HepG2 (cell line): ENCODE measurements around the gene RB1. TPM values are rescaled to one million over a fixed set of nuclear protein-coding genes. Genes with fewer than 3 reads are reported as not detected.

Experiments used
- CBX1 ChIP-seq: IDR thresholded peaks from one replicate; pipeline ENCODE4 v1.6.1; 2016; ENCODE audit warnings: antibody characterized with exemption, low read depth
- CEBPG ChIP-seq: IDR thresholded peaks from 2 replicates; pipeline ENCODE4 v1.6.1; 2016
- DRAP1 ChIP-seq: IDR thresholded peaks from 2 replicates; pipeline ENCODE4 v1.6.1; 2016; ENCODE audit warnings: missing genetic modification reagents, missing compliant biosample characterization
- HIC2 ChIP-seq: sonication (generic); formaldehyde crosslinking; IDR thresholded peaks from 2 replicates; pipeline ENCODE4 v1.9.0; 2022; ENCODE audit warnings: low read depth, missing genetic modification reagents
- HMG20A ChIP-seq: IDR thresholded peaks from 2 replicates; pipeline ENCODE4 v1.6.1; 2016; ENCODE audit warnings: borderline replicate concordance
- MIXL1 ChIP-seq: IDR thresholded peaks from 2 replicates; pipeline ENCODE4 v1.6.1; 2016
- ZFP37 ChIP-seq: sonication (generic); formaldehyde crosslinking; IDR thresholded peaks from 2 replicates; pipeline ENCODE4 v1.4.0; 2020; ENCODE audit warnings: missing genetic modification reagents, borderline replicate concordance
- ZGPAT ChIP-seq: IDR thresholded peaks from 2 replicates; pipeline ENCODE4 v1.6.1; 2016; ENCODE audit warnings: mild to moderate bottlenecking
- ZKSCAN8 ChIP-seq: IDR thresholded peaks from 2 replicates; pipeline ENCODE4 v1.6.1; 2016; ENCODE audit warnings: borderline replicate concordance, missing genetic modification reagents, missing compliant biosample characterization
- ZNF503 ChIP-seq: sonication (generic); formaldehyde crosslinking; IDR thresholded peaks from 2 replicates; pipeline ENCODE4 v1.4.0; 2020; ENCODE audit warnings: missing genetic modification reagents
- ZNF639 ChIP-seq: conservative IDR thresholded peaks from 2 replicates; pipeline ENCODE4 v1.6.1; 2018; ENCODE audit warnings: missing genetic modification reagents
- polyA plus RNA-seq, 8 experiments: library from polyadenylated mRNA; depleted of rRNA in 3 of 8; stranded (reverse) in 7 of 8; unstranded in 1 of 8; fragments of >200 nt; fragmentation: Illumina TruSeq in 4 of 8; extraction: Trizol in 4 of 8; gene quantifications; 2 replicates each; pipeline versions ENCODE4 v1.2.1 to v1.2.3, GENCODE V29; 2011 to 2016; ENCODE audit warnings: low read depth in 4 of 8, missing spikeins in 1 of 8, mixed read lengths in 1 of 8; ENCODE audit not compliant: insufficient read depth in 1 of 8
- total RNA-seq, 5 experiments: library from RNA; depleted of rRNA; stranded (reverse); fragments of >200 nt; fragmentation: Illumina TruSeq; extraction: Trizol; gene quantifications; 2 replicates each; pipeline ENCODE4 v1.2.3, GENCODE V29; 2016; ENCODE audit warnings: low read depth in 1 of 5
- TF ChIP-seq, protein P1 (sequence below): IDR thresholded peaks from 2 replicates; pipeline ENCODE4 v1.4.0; 2020; ENCODE audit warnings: mild to moderate bottlenecking, missing genetic modification reagents
- TF ChIP-seq, protein P2 (sequence below): fragments of 450-650 bp; IDR thresholded peaks from 2 replicates; pipeline ENCODE4 v1.6.1; 2016

RB1 gene
- total and polyA plus RNA-seq, 2 of the 13 experiments (the other 11 are each of a cell fraction or from before 2014, with no cell fraction given): 15.6 to 23.7 TPM

DNA sequence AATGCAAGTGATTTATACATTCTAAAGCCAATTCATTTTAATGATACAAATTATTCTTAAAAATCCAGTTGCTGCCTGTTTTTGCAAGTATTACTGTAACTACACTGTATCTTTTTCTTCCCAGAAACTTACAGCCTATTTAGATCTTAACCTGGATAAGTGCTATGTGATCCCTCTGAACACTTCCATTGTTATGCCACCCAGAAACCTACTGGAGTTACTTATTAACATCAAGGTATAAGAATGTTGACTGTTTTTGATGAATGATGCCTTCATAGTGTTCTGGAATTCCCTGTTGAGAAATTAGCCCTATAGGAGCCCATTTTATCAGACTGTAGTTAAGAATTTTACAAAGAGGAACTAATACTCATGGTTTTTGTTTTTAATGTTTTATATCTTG is 45.5 kb upstream of the RB1 start (continued):
- TF ChIP-seq ZNF639 (CRISPR knock-in tag) (no peak), ZKSCAN8 (CRISPR knock-in tag) (no peak), DRAP1 (CRISPR knock-in tag) (0 out of 2 replicates have a peak, but pooled peaks have one; percentile 12), HIC2 (CRISPR knock-in tag) (no peak), CEBPG (peak; percentile 52; the same call in 1 of the 2 replicates), CBX1 (no peak), ZFP37 (no peak), MIXL1 (CRISPR knock-in tag) (0 out of 2 replicates have a peak, but pooled peaks have one; percentile 19), HMG20A (peak; percentile 64; the same call in 1 of the 2 replicates), ZGPAT (CRISPR knock-in tag) (0 out of 2 replicates have a peak, but pooled peaks have one; percentile 22), ZNF503 (0 out of 2 replicates have a peak, but pooled peaks have one; percentile 54)
- TF ChIP-seq, protein P1, sequence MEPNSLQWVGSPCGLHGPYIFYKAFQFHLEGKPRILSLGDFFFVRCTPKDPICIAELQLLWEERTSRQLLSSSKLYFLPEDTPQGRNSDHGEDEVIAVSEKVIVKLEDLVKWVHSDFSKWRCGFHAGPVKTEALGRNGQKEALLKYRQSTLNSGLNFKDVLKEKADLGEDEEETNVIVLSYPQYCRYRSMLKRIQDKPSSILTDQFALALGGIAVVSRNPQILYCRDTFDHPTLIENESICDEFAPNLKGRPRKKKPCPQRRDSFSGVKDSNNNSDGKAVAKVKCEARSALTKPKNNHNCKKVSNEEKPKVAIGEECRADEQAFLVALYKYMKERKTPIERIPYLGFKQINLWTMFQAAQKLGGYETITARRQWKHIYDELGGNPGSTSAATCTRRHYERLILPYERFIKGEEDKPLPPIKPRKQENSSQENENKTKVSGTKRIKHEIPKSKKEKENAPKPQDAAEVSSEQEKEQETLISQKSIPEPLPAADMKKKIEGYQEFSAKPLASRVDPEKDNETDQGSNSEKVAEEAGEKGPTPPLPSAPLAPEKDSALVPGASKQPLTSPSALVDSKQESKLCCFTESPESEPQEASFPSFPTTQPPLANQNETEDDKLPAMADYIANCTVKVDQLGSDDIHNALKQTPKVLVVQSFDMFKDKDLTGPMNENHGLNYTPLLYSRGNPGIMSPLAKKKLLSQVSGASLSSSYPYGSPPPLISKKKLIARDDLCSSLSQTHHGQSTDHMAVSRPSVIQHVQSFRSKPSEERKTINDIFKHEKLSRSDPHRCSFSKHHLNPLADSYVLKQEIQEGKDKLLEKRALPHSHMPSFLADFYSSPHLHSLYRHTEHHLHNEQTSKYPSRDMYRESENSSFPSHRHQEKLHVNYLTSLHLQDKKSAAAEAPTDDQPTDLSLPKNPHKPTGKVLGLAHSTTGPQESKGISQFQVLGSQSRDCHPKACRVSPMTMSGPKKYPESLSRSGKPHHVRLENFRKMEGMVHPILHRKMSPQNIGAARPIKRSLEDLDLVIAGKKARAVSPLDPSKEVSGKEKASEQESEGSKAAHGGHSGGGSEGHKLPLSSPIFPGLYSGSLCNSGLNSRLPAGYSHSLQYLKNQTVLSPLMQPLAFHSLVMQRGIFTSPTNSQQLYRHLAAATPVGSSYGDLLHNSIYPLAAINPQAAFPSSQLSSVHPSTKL (CRISPR knock-in tag): peak; percentile 78
- TF ChIP-seq, protein P2, sequence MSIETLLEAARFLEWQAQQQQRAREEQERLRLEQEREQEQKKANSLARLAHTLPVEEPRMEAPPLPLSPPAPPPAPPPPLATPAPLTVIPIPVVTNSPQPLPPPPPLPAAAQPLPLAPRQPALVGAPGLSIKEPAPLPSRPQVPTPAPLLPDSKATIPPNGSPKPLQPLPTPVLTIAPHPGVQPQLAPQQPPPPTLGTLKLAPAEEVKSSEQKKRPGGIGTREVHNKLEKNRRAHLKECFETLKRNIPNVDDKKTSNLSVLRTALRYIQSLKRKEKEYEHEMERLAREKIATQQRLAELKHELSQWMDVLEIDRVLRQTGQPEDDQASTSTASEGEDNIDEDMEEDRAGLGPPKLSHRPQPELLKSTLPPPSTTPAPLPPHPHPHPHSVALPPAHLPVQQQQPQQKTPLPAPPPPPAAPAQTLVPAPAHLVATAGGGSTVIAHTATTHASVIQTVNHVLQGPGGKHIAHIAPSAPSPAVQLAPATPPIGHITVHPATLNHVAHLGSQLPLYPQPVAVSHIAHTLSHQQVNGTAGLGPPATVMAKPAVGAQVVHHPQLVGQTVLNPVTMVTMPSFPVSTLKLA: no peak
